B cell (primary cell): ENCODE results near the gene ASB18. TPM values are rescaled to one million over a fixed set of nuclear protein-coding genes. Genes with fewer than 3 reads are reported as not detected.

Experiments used
- ATAC-seq: fragments of 200-7000 bp; cut with Tn5 transposase; one replicate; pipeline ENCODE4 v1.10.0; 2021; ENCODE audit warnings: low read depth, mild to moderate bottlenecking, moderate number of reproducible peaks, moderate library complexity
- CTCF ChIA-PET: fragments of 350-600 bp; sonication (Branson Sonifier 250); formaldehyde crosslinking; loops from one replicate; lab custom pipeline; 2021; ENCODE audit warnings: antibody characterized with exemption, inconsistent platforms; lab: Charles Lee
- POLR2A ChIA-PET: fragments of 350-600 bp; sonication (Branson Sonifier 250); formaldehyde crosslinking; loops from one replicate; lab custom pipeline; 2021; ENCODE audit warnings: antibody characterized with exemption; lab: Charles Lee
- DNase-seq: peaks from one replicate; pipeline ENCODE4 v3.0.0; 2013
- H2AFZ ChIP-seq: 2 replicates; pipeline ENCODE4 v1.6.1; 2012; ENCODE audit warnings: mild to moderate bottlenecking, low read depth, low read length; ENCODE audit not compliant: insufficient read depth, poor library complexity, severe bottlenecking
- H3K27ac ChIP-seq, 2 donors: 1 replicate in 1 of 2; 2 replicates in 1 of 2; pipeline ENCODE4 v1.5.1; 2012 to 2013; ENCODE audit warnings: low read length in 2 of 2, mild to moderate bottlenecking in 2 of 2, moderate library complexity in 1 of 2
- H3K27me3 ChIP-seq, 4 experiments: fragments of 200-600 bp in 1 of 4; sonication (generic) in 1 of 4; replicated peaks in 1 of 4; 1 replicate in 2 of 4; 2 replicates in 2 of 4; pipeline versions ENCODE4 v1.6.1 to v1.7.0; 2013 to 2016; ENCODE audit warnings: low read length in 3 of 4, mild to moderate bottlenecking in 2 of 4, mixed read lengths in 1 of 4, moderate library complexity in 1 of 4; ENCODE audit not compliant: insufficient read depth in 4 of 4, control insufficient read depth in 3 of 4; ENCODE audit errors: control extremely low read depth in 1 of 4
- H3K36me3 ChIP-seq, 2 experiments: replicated peaks in 1 of 2; 1 replicate in 1 of 2; 2 replicates in 1 of 2; pipeline versions ENCODE4 v1.6.1 to v1.7.1; 2013; ENCODE audit warnings: low read length in 1 of 2; ENCODE audit not compliant: insufficient read depth in 2 of 2, control insufficient read depth in 1 of 2; ENCODE audit errors: control extremely low read depth in 1 of 2, extremely low read depth in 1 of 2
- H3K4me1 ChIP-seq, 2 donors: fragments of 200-600 bp in 1 of 2; sonication (generic) in 1 of 2; 1 replicate in 1 of 2; 2 replicates in 1 of 2; pipeline versions ENCODE4 v1.5.1 to v1.6.1; 2013 to 2017; ENCODE audit warnings: low read length in 2 of 2; ENCODE audit not compliant: control insufficient read depth in 2 of 2, insufficient read depth in 2 of 2
- H3K4me2 ChIP-seq: replicated peaks from 2 replicates; pipeline ENCODE3; 2012; ENCODE audit warnings: mild to moderate bottlenecking, low read depth, low read length; ENCODE audit not compliant: poor library complexity, severe bottlenecking
- H3K4me3 ChIP-seq, 5 experiments: fragments of 200-600 bp in 1 of 5; sonication (generic) in 1 of 5; 1 replicate in 3 of 5; 2 replicates in 2 of 5; pipeline versions ENCODE4 v1.5.1 to v1.7.0; 2011 to 2016; ENCODE audit warnings: low read length in 4 of 5, mild to moderate bottlenecking in 4 of 5, low read depth in 2 of 5, control low read depth in 1 of 5, moderate library complexity in 1 of 5; ENCODE audit not compliant: insufficient read depth in 1 of 5; ENCODE audit errors: control extremely low read depth in 1 of 5, extremely low read depth in 1 of 5
- H3K79me2 ChIP-seq: fragments of 200-600 bp; sonication (generic); one replicate; pipeline ENCODE4 v1.6.0; 2016; ENCODE audit warnings: low read length; ENCODE audit not compliant: control insufficient read depth, insufficient read depth
- H3K9ac ChIP-seq: fragments of 200-600 bp; sonication (generic); 2 replicates; pipeline ENCODE4 v1.6.1; 2017; ENCODE audit warnings: mild to moderate bottlenecking, low read length, moderate library complexity
- H3K9me3 ChIP-seq, 3 donors: one replicate each; pipeline versions ENCODE4 v1.6.1 to v1.7.1; 2013; ENCODE audit warnings: low read length in 2 of 3; ENCODE audit not compliant: control insufficient read depth in 2 of 3, insufficient read depth in 1 of 3; ENCODE audit errors: control extremely low read depth in 1 of 3
- H4K20me1 ChIP-seq: 2 replicates; pipeline ENCODE4 v1.6.0; 2012; ENCODE audit warnings: mild to moderate bottlenecking, low read length; ENCODE audit not compliant: insufficient read depth, control insufficient read depth, poor library complexity, severe bottlenecking
- H3K27ac Mint-ChIP-seq: one replicate; pipeline ENCODE4 v1.8.0; 2021; ENCODE audit warnings: mixed read lengths
- H3K27me3 Mint-ChIP-seq: one replicate; pipeline ENCODE4 v1.8.0; 2021; ENCODE audit warnings: mixed read lengths
- H3K4me1 Mint-ChIP-seq: one replicate; pipeline ENCODE4 v1.8.0; 2021; ENCODE audit warnings: mixed read lengths
- H3K4me3 Mint-ChIP-seq: one replicate; pipeline ENCODE4 v1.8.0; 2021; ENCODE audit warnings: mixed read lengths
- H3K9me3 Mint-ChIP-seq: one replicate; pipeline ENCODE4 v1.8.0; 2022; ENCODE audit warnings: mixed read lengths; ENCODE audit not compliant: insufficient read depth
- EZH2 ChIP-seq: IDR thresholded peaks from 2 replicates; pipeline ENCODE4 v1.6.1; 2012; ENCODE audit warnings: borderline replicate concordance, low read depth, mild to moderate bottlenecking, moderate library complexity, low read length; ENCODE audit not compliant: insufficient read depth, poor library complexity, severe bottlenecking
- WGBS: methylation state at CpG from one replicate; pipeline ENCODE4 v1.1.5; 2013; ENCODE audit warnings: missing lambda C conversion rate; ENCODE audit not compliant: insufficient coverage; 5-methylcytosine and 5-hydroxymethylcytosine counted together
- intact Hi-C: fragments of 100-400 bp; cut with micrococcal nuclease; formaldehyde crosslinking; loops from one replicate; pipeline ENCODE4 v1.10.0; 2022
- polyA plus RNA-seq: library from polyadenylated mRNA; depleted of rRNA; stranded (reverse); fragments of >200 nt; gene quantifications from 2 replicates; pipeline ENCODE4 v1.2.3, GENCODE V29; 2012
- total RNA-seq, 2 donors: library from RNA; stranded (reverse); fragments of 120-200 nt in 1 of 2; gene quantifications; 1 replicate in 1 of 2; 2 replicates in 1 of 2; pipeline versions ENCODE4 v1.2.3 to v1.2.4, GENCODE V29; 2013 to 2022
- TF ChIP-seq, protein P1 (sequence below): fragments of 200-600 bp; IDR thresholded peaks from one replicate; pipeline ENCODE4 v1.8.0; 2022; ENCODE audit warnings: antibody characterized with exemption, mild to moderate bottlenecking

ASB18 gene
- total and polyA plus RNA-seq, 2 donors (not counting 1 experiment from before 2014, with no cell fraction given), result not detected

DNA sequence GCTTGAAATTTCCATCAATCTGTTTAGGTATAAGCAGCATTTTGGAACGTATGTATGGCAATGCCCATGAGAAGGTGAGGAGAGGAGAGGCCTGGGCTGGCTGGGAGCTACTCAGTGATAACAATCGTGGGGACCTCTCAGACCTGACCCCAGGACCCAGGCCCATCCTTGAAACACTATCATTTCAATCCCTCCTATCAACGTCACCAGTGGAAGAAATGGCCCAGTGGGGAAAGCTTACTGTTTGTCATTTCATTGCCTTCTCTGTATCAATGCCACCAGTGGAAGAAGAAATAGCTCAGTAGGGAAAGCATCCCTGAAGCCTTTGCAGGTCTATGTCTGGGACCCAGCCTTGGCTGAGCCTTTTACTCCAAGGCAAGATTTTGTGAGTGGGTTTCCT is 44.8 kb downstream of the ASB18 start:
- H3K27me3 Mint-ChIP-seq, result peaks cover 9% of the 10 kb centered on the region
- ChIA-PET CTCF (no interaction called here), POLR2A (no interaction called here)
- no peaks in the 10 kb centered on the region for H3K4me1 ChIP-seq
- no peaks in the 10 kb centered on the region for H3K4me1 Mint-ChIP-seq
- H3K27me3 ChIP-seq, result no peaks in the 10 kb centered on the region
- DNase-seq (no peak), ATAC-seq (no peak)
- no peak overlapping the region for H3K4me2 ChIP-seq
- no peak overlapping the region for H3K27ac Mint-ChIP-seq
- TF ChIP-seq EZH2, result no peak
- TF ChIP-seq, protein P1, sequence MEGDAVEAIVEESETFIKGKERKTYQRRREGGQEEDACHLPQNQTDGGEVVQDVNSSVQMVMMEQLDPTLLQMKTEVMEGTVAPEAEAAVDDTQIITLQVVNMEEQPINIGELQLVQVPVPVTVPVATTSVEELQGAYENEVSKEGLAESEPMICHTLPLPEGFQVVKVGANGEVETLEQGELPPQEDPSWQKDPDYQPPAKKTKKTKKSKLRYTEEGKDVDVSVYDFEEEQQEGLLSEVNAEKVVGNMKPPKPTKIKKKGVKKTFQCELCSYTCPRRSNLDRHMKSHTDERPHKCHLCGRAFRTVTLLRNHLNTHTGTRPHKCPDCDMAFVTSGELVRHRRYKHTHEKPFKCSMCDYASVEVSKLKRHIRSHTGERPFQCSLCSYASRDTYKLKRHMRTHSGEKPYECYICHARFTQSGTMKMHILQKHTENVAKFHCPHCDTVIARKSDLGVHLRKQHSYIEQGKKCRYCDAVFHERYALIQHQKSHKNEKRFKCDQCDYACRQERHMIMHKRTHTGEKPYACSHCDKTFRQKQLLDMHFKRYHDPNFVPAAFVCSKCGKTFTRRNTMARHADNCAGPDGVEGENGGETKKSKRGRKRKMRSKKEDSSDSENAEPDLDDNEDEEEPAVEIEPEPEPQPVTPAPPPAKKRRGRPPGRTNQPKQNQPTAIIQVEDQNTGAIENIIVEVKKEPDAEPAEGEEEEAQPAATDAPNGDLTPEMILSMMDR, result no peak
- intact Hi-C loops, result no loop called here
- peaks cover 3 to 16% (median 3%) of the 10 kb centered on the region in 3 donors for H3K9me3 ChIP-seq
- H3K36me3 ChIP-seq, result no peaks in the 10 kb centered on the region
- no peak overlapping the region for H3K4me3 ChIP-seq
- H4K20me1 ChIP-seq, result no peaks in the 10 kb centered on the region
- no CpG with 5 or more reads among the region's 3 CpGs for WGBS
- no peak overlapping the region for H3K27ac ChIP-seq
- no peak overlapping the region for H3K4me3 Mint-ChIP-seq
- no peak overlapping the region for H2AFZ ChIP-seq
- no peaks in the 10 kb centered on the region for H3K79me2 ChIP-seq
- peaks cover 4% of the 10 kb centered on the region for H3K9me3 Mint-ChIP-seq
- no peak overlapping the region for H3K9ac ChIP-seq

DNA sequence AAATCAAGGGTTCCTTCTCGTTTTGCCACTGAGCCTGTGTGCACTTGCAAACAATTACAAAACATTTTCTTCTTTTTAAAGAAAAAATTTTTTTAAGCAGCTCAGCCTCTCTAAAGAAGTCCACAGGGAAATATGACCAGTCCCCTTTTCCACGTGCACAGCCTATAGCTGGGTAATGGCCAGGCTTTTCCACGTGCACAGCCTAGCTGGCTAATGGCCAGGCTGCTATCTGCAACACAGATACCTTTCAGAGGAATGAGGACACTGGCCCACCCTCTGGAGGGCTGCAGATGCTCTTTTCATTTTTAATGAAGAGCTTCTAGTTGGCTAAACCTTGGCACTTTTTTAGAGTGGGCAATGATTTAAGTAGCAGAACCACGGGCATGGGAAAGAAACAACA is 46.3 kb downstream of the ASB18 start:
- Histone ChIP-seq H4K20me1 (no peaks in the 10 kb centered on the region), H3K4me1 (no peaks in the 10 kb centered on the region), H3K27ac (no peak overlapping the region), H3K4me2 (no peak overlapping the region), H3K9ac (no peak overlapping the region), H2AFZ (no peak overlapping the region), H3K4me3 (no peak overlapping the region), H3K9me3 (peaks cover 0 to 18% (median 0%) of the 10 kb centered on the region in 3 donors), H3K36me3 (no peaks in the 10 kb centered on the region), H3K79me2 (no peaks in the 10 kb centered on the region), H3K27me3 (no peaks in the 10 kb centered on the region)
- Mint-ChIP-seq H3K27ac (no peak overlapping the region), H3K9me3 (no peaks in the 10 kb centered on the region), H3K4me3 (no peak overlapping the region), H3K4me1 (no peaks in the 10 kb centered on the region), H3K27me3 (peaks cover 17% of the 10 kb centered on the region)
- TF ChIP-seq EZH2, result no peak
- TF ChIP-seq, protein P1, result no peak
- CTCF ChIA-PET, result no interaction called here
- POLR2A ChIA-PET, result no interaction called here
- intact Hi-C loops, result no loop called here
- DNase-seq, result no peak
- ATAC-seq, result no peak
- 69% methylated on average over 4 of the region's 4 CpGs for WGBS
